GM18870 (cell line): Measurements from ENCODE around the gene TTLL8.
"Not testable (repeated sequence)": the region's sequence is repeated elsewhere in the genome, so short reads cannot be mapped to it uniquely, and the experiment has no call there.

Experiments
- ATAC-seq: cut with Tn5 transposase; IDR thresholded peaks from one replicate; pipeline ENCODE4 v1.9.1; 2021; ENCODE audit warnings: moderate library complexity; ENCODE audit not compliant: unreplicated experiment

The TTLL8 gene

DNA sequence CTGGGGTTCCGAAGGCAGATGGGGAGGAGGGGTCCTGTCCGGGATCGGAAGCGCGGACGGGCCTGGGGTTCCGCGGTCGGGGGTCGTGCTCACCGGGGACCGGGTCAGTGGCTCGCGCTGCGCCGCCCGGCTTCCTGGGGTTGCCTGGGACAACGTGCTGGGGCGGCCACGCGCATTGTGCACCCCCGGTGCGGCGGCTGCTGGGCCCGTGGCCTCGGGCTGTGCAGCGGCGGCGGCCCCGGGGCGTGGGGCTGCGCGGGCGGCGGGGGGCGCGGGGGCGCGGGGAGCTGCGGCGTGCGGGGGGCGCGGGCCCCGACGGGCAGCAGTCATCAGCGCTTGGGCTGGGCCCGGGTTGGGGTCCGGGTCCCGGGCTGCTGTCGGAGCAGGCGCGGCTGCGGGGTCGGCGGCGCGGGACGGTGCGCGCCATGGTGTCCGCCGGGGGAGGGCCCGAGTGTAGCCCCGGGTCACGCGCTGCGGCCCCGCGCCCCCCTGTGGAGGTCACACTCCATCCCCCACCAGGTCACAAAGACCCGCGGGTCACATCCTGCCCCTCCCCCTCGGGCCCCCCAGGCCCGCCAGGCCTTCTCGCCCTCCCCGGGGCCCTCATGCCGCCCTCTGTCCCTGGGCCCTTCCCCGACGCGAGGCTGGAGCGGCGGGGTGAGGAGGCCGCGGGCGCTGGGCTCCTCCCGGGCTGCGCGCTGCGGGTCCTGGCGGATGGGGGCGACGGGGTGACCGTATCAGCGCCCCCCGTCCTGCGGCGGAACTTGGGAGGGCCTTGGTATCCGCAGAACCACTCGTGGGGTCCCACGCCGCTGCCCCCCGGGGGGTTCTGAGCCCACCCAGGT lies at the start of gene TTLL8:
TSS of gene TTLL8 (minus strand) at position 238 of the 845 bp plus-strand sequence.
- no peak for ATAC-seq

GRCh38 chr22:50107529-50107928 lies 49.4 kb upstream of the TTLL8 start:
- ATAC-seq, result no peak

- ATAC-seq, result no peak
These were observed 47.4 kb upstream of the TTLL8 start for GRCh38 chr22:50105208-50106100.

DNA sequence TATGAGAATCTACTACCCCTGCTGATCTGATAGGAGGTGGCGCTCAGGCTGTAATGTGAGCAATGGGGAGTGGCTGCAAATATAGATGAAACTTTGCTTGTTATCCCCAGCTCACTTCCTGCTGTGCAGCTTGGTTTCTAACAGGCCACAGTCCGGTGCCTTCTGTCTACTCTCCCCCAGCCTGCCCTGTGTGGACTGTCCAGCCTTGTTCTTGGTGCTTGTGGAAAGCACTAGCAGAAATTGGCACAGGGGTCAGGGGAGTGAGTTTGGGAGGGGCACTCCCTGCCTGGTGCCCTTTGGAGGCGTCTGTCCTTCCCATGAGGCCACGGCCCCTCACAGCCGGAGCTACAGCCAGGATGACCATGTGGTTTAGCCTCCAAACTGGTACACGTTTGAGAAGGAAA lies 46.0 kb upstream of the TTLL8 start:
- no peak for ATAC-seq

DNA sequence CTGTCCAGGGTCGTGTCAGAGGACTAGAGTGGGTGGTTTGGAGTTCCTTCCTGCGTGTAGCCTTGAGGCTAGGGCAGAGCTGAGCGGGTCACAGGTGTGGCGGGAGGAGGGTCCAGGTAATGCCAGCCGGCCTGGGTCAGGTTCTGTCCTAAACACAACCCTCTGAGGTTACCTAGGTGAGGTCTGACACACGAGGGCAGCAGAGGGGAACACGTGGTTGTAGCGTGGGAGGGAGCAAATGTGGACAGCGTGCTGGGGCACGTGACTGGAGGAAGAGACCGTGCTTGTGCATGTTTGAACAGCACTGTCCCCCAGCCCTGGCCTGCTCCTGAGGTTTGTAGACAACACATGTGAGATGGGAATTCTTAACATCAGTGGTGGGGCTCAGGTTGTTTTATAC lies 44.8 kb upstream of the TTLL8 start:
- no peak for ATAC-seq

DNA sequence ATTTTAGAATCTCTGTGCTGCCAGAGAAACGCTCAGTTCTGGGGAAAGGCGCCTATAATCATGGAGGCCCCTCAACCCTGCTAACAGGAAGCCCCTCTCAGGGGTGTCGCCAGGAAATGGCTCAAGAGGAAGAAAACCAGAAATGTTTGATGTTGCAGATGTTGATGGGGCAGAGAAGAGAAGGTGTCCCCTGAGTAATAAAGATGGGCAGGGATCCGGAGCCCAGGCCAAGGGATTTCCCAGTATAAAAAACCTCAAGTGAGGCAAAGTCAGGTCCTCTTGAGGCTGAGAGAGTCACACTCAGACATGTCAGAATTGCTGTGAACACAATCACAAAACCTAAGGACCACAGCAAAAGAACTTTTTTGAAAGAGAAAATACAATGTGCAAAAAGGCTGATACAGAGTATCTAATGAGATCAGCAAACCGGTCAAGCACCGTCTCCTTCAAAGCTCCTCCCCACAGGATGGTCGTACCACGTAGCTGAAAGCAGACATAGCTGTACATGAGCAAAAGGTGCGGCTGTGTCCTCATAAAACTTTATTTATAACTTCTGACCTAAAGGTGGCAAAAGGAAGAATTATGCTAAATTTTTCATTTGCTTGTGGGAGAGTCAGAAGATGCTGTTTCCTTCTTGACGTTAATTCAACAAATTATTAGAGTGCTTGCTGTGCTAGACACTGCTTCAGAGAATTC lies 43.9 kb upstream of the TTLL8 start:
- ATAC-seq, result no peak

GRCh38 chr22:50098052-50098451 lies 40.0 kb upstream of the TTLL8 start:
- ATAC-seq, result no peak

GRCh38 chr22:50092342-50092741 lies 34.2 kb upstream of the TTLL8 start:
- ATAC-seq, result no peak

DNA sequence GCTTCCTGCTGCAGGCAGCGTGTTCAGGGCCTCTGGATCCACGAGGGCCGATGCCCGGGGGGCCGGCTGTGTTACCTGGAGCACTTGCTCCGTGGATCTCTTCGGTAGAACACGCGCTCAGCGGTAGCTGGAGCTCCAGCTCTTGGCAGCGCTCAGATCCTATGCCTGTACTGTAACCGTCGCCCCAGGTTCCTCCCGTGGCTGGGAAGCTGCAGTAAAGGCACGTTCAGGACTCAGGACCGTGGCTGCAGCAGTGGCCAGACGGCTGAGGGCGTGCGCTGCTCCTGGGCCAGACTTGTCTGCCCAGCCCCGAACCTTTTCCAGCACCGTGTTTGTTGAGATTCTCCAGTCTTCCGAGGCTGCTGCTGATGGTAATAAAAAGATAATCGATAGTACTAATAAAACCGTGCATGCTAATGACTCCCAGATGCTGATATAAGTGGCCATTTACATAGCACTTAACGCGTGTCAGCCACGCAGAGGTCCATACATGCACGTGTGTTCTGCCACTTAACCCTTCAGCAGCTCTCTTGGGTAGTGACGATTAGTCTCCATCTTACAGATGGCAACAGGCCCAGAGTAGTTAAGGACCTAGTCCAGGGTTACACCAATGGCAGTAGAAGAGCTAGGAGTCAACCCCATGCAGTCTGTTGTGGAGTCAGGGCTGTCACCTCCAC lies 33.1 kb upstream of the TTLL8 start:
- no peak for ATAC-seq

DNA sequence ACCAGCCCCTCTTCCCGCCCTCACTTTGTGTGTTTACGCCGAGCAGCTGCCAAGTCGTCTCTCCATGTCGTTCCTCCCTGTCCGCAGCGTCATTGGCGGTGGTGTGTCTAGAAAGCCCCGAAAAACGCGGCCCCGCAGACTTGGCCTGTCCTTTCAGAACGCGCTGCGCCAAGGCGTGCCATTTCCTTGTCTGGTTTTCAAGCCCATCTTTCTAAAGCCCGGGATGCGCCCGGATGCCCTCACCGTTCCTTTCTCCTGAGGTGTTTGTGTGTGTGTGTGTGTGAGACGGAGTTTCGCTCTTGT lies 32.3 kb upstream of the TTLL8 start:
- no peak for ATAC-seq

- ATAC-seq, result no peak
These were observed 31.7 kb upstream of the TTLL8 start, which contains the start of gene MOV10L1 for GRCh38 chr22:50089682-50090411. MOV10L1 (plus strand) TSS chr22:50090006; CDS start chr22:50090089, 83 bp downstream.

GRCh38 chr22:50089231-50089630 lies 31.1 kb upstream of the TTLL8 start:
- no peak for ATAC-seq

DNA sequence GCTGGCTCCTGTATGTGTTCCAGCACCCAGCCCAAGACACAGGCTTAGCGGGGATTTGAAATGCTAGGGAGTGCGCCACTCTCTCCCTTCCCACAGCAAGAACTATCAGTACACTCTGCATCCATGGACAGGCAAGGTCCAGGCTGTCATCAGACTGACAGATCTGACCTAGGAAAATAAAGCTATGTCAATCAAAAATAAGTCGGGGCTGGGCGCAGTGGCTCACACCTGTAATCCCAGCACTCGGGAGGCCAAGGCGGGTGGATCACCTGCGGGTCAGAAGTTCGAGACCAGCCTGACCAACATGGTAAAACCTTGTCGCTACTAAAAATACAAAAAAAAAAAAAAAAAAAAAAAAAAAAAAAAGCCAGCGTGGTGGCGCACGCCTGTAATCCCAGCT lies 30.0 kb upstream of the TTLL8 start:
- ATAC-seq, result no peak

GRCh38 chr22:50087646-50088045 lies 29.5 kb upstream of the TTLL8 start:
- ATAC-seq, result no peak

DNA sequence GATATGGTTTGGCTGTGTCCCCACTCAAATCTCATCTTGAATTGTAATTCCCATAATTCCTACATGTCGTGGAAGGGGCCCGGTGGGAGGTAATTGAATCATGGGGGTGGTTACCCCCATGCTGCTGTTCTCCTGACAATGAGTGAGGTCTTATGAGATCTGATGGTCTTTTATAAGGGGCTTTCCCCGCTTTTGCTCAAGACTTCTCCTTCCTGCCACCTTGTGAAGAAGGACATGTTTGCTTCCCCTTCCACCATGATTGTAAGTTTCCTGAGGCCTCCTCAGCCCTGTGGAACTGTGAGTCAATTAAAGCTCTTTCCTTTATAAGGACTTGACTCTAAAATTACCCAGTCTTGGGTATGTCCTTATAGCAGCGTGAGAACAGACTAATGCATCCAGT lies 28.9 kb upstream of the TTLL8 start:
- ATAC-seq, result not testable (repeated sequence)

- ATAC-seq, result no peak
These were observed 28.4 kb upstream of the TTLL8 start for GRCh38 chr22:50086526-50086925.

GRCh38 chr22:50085211-50085972 lies 27.3 kb upstream of the TTLL8 start, which contains the start of gene MLC1:
MLC1 (minus strand) TSS chr22:50085426; CDS start chr22:50084902, 524 bp downstream.
- no peak for ATAC-seq

- ATAC-seq, result no peak
These were observed 26.5 kb upstream of the TTLL8 start for GRCh38 chr22:50084614-50085021.

GRCh38 chr22:50084080-50084477 lies 26.0 kb upstream of the TTLL8 start:
- no peak for ATAC-seq
